GM12878 (cell line): ENCODE measurements around the gene SNRNP27. TPM values are rescaled to one million over a fixed set of nuclear protein-coding genes. Genes with fewer than 3 reads are reported as not detected.

Source experiments
- ATAC-seq: fragments of 200-7000 bp; cut with Tn5 transposase; 3 replicates; pipeline ENCODE4 v1.9.1; 2020; ENCODE audit warnings: mild to moderate bottlenecking, moderate library complexity
- BruUV-seq: library from RNA; stranded (reverse); fragments of 400-500 nt; replicated peaks from 2 replicates; lab custom pipeline; 2021; lab: Mats Ljungman, UMichigan
- CTCF ChIA-PET: fragments of 300-600 bp; sonication (Branson Sonifier 250); formaldehyde crosslinking; extraction: SDS; loops from one replicate; lab custom pipeline; 2021; ENCODE audit warnings: inconsistent platforms; lab: Yijun Ruan, JAX
- POLR2A ChIA-PET: fragments of 350-600 bp; formaldehyde crosslinking; extraction: SDS; loops from one replicate; lab custom pipeline; 2021; ENCODE audit warnings: inconsistent platforms; lab: Charles Lee
- RAD21 ChIA-PET: fragments of 300-600 bp; sonication (Branson Sonifier 250); formaldehyde crosslinking; loops from one replicate; lab custom pipeline; 2023; ENCODE audit warnings: antibody characterized with exemption; ENCODE audit not compliant: unreplicated experiment; lab: Charles Lee
- SMC1A ChIA-PET: fragments of 300-600 bp; sonication (Branson Sonifier 250); formaldehyde crosslinking; loops from one replicate; lab custom pipeline; 2023; ENCODE audit not compliant: unreplicated experiment, uncharacterized antibody; lab: Charles Lee
- DNase-seq: peaks from one replicate; pipeline ENCODE4 v3.0.0-alpha.2; 2011; ENCODE audit warnings: low read depth, low spot score
- FAIRE-seq: peaks from 3 replicates; lab custom pipeline; 2011; peaks lifted over from hg19 to GRCh38; lab: Jason Lieb, UNC
- H2AFZ ChIP-seq: 2 replicates; pipeline ENCODE4 v1.6.0; 2011; ENCODE audit warnings: low read depth, low read length, control low read depth; ENCODE audit not compliant: control insufficient read depth
- H3K27ac ChIP-seq: 2 replicates; pipeline ENCODE4 v1.5.1; 2011; ENCODE audit warnings: control low read depth; ENCODE audit not compliant: control insufficient read depth, insufficient read depth
- H3K27me3 ChIP-seq, 2 experiments: replicated peaks in 1 of 2; 2 replicates each; pipeline versions ENCODE4 v1.6.0 to v1.6.1; 2011; ENCODE audit warnings: low read length in 1 of 2; ENCODE audit not compliant: control insufficient read depth in 2 of 2, insufficient read depth in 2 of 2
- H3K36me3 ChIP-seq, 2 experiments: 2 replicates each; pipeline ENCODE4 v1.5.1; 2011; ENCODE audit warnings: low read length in 1 of 2; ENCODE audit not compliant: control insufficient read depth in 2 of 2, insufficient read depth in 2 of 2
- H3K4me1 ChIP-seq: 2 replicates; pipeline ENCODE4 v1.6.1; 2011; ENCODE audit warnings: mild to moderate bottlenecking, low read length, moderate library complexity, mixed read lengths; ENCODE audit not compliant: control insufficient read depth, insufficient read depth
- H3K4me2 ChIP-seq: 2 replicates; pipeline ENCODE4 v1.6.0; 2011; ENCODE audit warnings: control low read depth; ENCODE audit not compliant: control insufficient read depth, insufficient read depth
- H3K4me3 ChIP-seq: fragments of 200-600 bp; sonication (generic); 2 replicates; pipeline ENCODE4 v1.5.1; 2016
- H3K79me2 ChIP-seq: 2 replicates; pipeline ENCODE4 v1.6.0; 2011; ENCODE audit warnings: low read length; ENCODE audit not compliant: control insufficient read depth, insufficient read depth
- H3K9ac ChIP-seq: 2 replicates; pipeline ENCODE4 v1.8.0; 2011; ENCODE audit warnings: low read length, control low read depth, mixed read lengths; ENCODE audit not compliant: control insufficient read depth, insufficient read depth
- H3K9me3 ChIP-seq: replicated peaks from 3 replicates; pipeline ENCODE4 v1.5.1; 2011; ENCODE audit warnings: mild to moderate bottlenecking, low read length; ENCODE audit not compliant: control insufficient read depth, insufficient read depth
- H4K20me1 ChIP-seq: 2 replicates; pipeline ENCODE4 v1.6.0; 2011; ENCODE audit not compliant: control insufficient read depth, insufficient read depth
- BACH1 ChIP-seq: fragments of 450-650 bp; IDR thresholded peaks from 2 replicates; pipeline ENCODE4 v1.6.1; 2017; ENCODE audit warnings: mild to moderate bottlenecking, borderline replicate concordance
- E4F1 ChIP-seq: fragments of 450-650 bp; IDR thresholded peaks from 2 replicates; pipeline ENCODE4 v1.6.1; 2018; ENCODE audit warnings: borderline replicate concordance, mild to moderate bottlenecking; ENCODE audit not compliant: partially characterized antibody
- EGR1 ChIP-seq, 2 experiments: IDR thresholded peaks; 1 replicate in 1 of 2; 2 replicates in 1 of 2; pipeline ENCODE4 v1.6.1; 2011 to 2012; ENCODE audit warnings: low read depth in 2 of 2, low read length in 2 of 2, borderline replicate concordance in 1 of 2, mild to moderate bottlenecking in 1 of 2, moderate library complexity in 1 of 2
- FOXK2 ChIP-seq: fragments of 450-650 bp; IDR thresholded peaks from 2 replicates; pipeline ENCODE4 v1.6.1; 2017; ENCODE audit warnings: mild to moderate bottlenecking, moderate library complexity
- GATAD2B ChIP-seq: fragments of 450-650 bp; conservative IDR thresholded peaks from 2 replicates; pipeline ENCODE4 v1.6.1; 2017; ENCODE audit warnings: low read depth, mild to moderate bottlenecking, moderate library complexity
- NBN ChIP-seq: fragments of 450-650 bp; IDR thresholded peaks from 2 replicates; pipeline ENCODE4 v1.6.1; 2016
- NFYB ChIP-seq: IDR thresholded peaks from 2 replicates; pipeline ENCODE4 v1.6.1; 2011; ENCODE audit warnings: low read depth, mild to moderate bottlenecking, low read length, improper control_type of control experiment, moderate library complexity; ENCODE audit not compliant: insufficient read depth
- POLR2A ChIP-seq: IDR thresholded peaks from 2 replicates; pipeline ENCODE4 v1.6.1; 2011; ENCODE audit warnings: low read depth, mild to moderate bottlenecking, low read length
- POLR2AphosphoS2 ChIP-seq: IDR thresholded peaks from 2 replicates; pipeline ENCODE4 v1.6.1; 2011; ENCODE audit warnings: low read depth, mild to moderate bottlenecking, low read length, improper control_type of control experiment, moderate library complexity
- POLR2AphosphoS5 ChIP-seq: IDR thresholded peaks from 2 replicates; pipeline ENCODE4 v1.6.1; 2011; ENCODE audit warnings: mild to moderate bottlenecking, low read length, inconsistent platforms
- POU2F2 ChIP-seq: IDR thresholded peaks from 3 replicates; pipeline ENCODE4 v1.6.1; 2011; ENCODE audit warnings: low read depth, mild to moderate bottlenecking, low read length, borderline replicate concordance
- PRDM15 ChIP-seq: fragments of 450-650 bp; formaldehyde crosslinking; IDR thresholded peaks from 2 replicates; pipeline ENCODE4 v1.4.0; 2020; ENCODE audit warnings: mild to moderate bottlenecking, moderate library complexity
- SIN3A ChIP-seq: IDR thresholded peaks from 2 replicates; pipeline ENCODE4 v1.6.1; 2012; ENCODE audit warnings: low read depth, low read length, improper control_type of control experiment
- TAF1 ChIP-seq: IDR thresholded peaks from 2 replicates; pipeline ENCODE4 v1.6.1; 2011; ENCODE audit warnings: mild to moderate bottlenecking, low read depth, low read length, borderline replicate concordance
- ZNF217 ChIP-seq: fragments of 450-650 bp; IDR thresholded peaks from 2 replicates; pipeline ENCODE4 v1.6.1; 2017; ENCODE audit warnings: antibody characterized with exemption, mild to moderate bottlenecking
- WGBS: methylation state at CpG from one replicate; pipeline ENCODE4 v1.1.6; 2016; ENCODE audit warnings: low lambda C conversion rate; ENCODE audit not compliant: insufficient replicate concordance, insufficient coverage; ENCODE audit errors: missing lambda C conversion rate; 5-methylcytosine and 5-hydroxymethylcytosine counted together
- in situ Hi-C: fragments of 300-500 bp; cut with MboI; formaldehyde crosslinking; loops from 9 replicates; pipeline ENCODE4 v1.14.3; 2018; ENCODE audit warnings: mixed read lengths
- intact Hi-C: fragments of 100-400 bp; cut with micrococcal nuclease; formaldehyde crosslinking; loops from one replicate; pipeline ENCODE4 v1.14.2; 2022; ENCODE audit not compliant: unreplicated experiment
- polyA plus RNA-seq, 11 experiments: library from polyadenylated mRNA; depleted of rRNA in 4 of 11; unstranded in 6 of 11; stranded (reverse) in 5 of 11; fragments of >200 nt; fragmentation: Nextera tagmentation in 4 of 11; fragmentation: Illumina TruSeq in 1 of 11; extraction: Ambion mirVana in 4 of 11; extraction: Trizol in 1 of 11; gene quantifications; 1 replicate in 1 of 11; 2 replicates in 10 of 11; pipeline versions ENCODE4 v1.2.1 to v1.2.3, GENCODE V29; 2011 to 2016; ENCODE audit warnings: inconsistent platforms in 2 of 11, missing spikeins in 2 of 11, low read depth in 1 of 11
- total RNA-seq, 4 experiments: library from RNA; depleted of rRNA in 3 of 4; stranded (reverse); fragments of >200 nt in 3 of 4; fragmentation: Illumina TruSeq in 1 of 4; extraction: Trizol in 1 of 4; gene quantifications; 2 replicates each; pipeline versions ENCODE4 v1.2.1 to v1.2.3, GENCODE V29; 2013 to 2021

Gene SNRNP27
- total and polyA plus RNA-seq, 10 of the 15 experiments (the other 5 are each of a cell fraction or from before 2014, with no cell fraction given), result 30.6 to 89.5 (median 49.2) TPM

- Histone ChIP-seq H3K79me2 (peaks cover 8% of the 10 kb centered on the region), H3K27me3 (no peaks in the 10 kb centered on the region), H3K9ac (peak within 1 kb of the TSS; percentile 85), H3K36me3 (0 out of 4 replicates have a peak, but pooled peaks cover 0 to 2% of the 10 kb centered on the region in 2 experiments), H3K4me1 (peaks cover 8% of the 10 kb centered on the region; the same call in 1 of the 2 replicates), H4K20me1 (no peaks in the 10 kb centered on the region), H3K4me3 (peak within 1 kb of the TSS; percentile 89), H3K27ac (peak within 1 kb of the TSS; percentile 86), H3K4me2 (peak within 1 kb of the TSS; percentile 88), H3K9me3 (no peaks in the 10 kb centered on the region), H2AFZ (peak within 1 kb of the TSS; percentile 68)
- in situ Hi-C loops, result loop anchor here (5.0 kb wide), 1 partner anchor 157 kb away; no protein-coding TSS in a partner anchor
- POLR2A ChIA-PET, result interaction anchor here (0.5 to 6.2 kb wide), 33 partner anchors 9 to 529 kb away, joined by 3 to 75 read pairs (median 5); partner anchors contain the start of genes C2orf42, SNRNP27, SNRPG and TIA1
- BruUV-seq, result no TSS peak
- RAD21 ChIA-PET, result interaction anchor here (0.6 to 8.6 kb wide), 38 partner anchors 9 to 388 kb away, joined by 3 to 154 read pairs (median 9); partner anchors contain the start of genes C2orf42, FAM136A, PCYOX1 and SNRNP27
- WGBS, result 1% methylated on average over 69 of the region's 81 CpGs
- intact Hi-C loops, result loop anchor here (1.0 to 10.0 kb wide), 7 partner anchors 154 to 700 kb away; partner anchors contain the start of genes C2orf42 and PCBP1
- FAIRE-seq, result no peak
- SMC1A ChIA-PET, result interaction anchor here (0.7 to 8.9 kb wide), 32 partner anchors 8 to 529 kb away, joined by 3 to 126 read pairs (median 8); partner anchors contain the start of genes C2orf42, FAM136A, PCBP1 and SNRNP27
- DNase-seq, result no peak
- no peak for ATAC-seq
- CTCF ChIA-PET, result interaction anchor here (0.6 to 6.5 kb wide), 30 partner anchors 13 to 732 kb away, joined by 3 to 111 read pairs (median 6); partner anchors contain the start of genes C2orf42, FAM136A, SNRNP27 and SNRPG
- TF ChIP-seq NBN, result 0 out of 2 replicates have a peak, but pooled peaks have one; percentile 5
- TF ChIP-seq POLR2AphosphoS2, result 0 out of 2 replicates have a peak, but pooled peaks have one; percentile 47
- peak; percentile 88 for TF ChIP-seq POLR2A
- TF ChIP-seq ZNF217, result no peak
- 0 out of 2 replicates have a peak, but pooled peaks have one; percentile 93 for TF ChIP-seq NFYB
- peak; percentile 6; the same call in 1 of the 2 replicates for TF ChIP-seq FOXK2
- peak; percentile 91 for TF ChIP-seq TAF1
- no peak for TF ChIP-seq PRDM15 (CRISPR knock-in tag)
- TF ChIP-seq POLR2AphosphoS5, result peak; percentile 91
- peak; percentile 6 for TF ChIP-seq E4F1
- peak; percentile 63; the same call in 1 of the 2 replicates for TF ChIP-seq GATAD2B
- 0 out of 3 replicates have a peak, but pooled peaks have one; percentile 11 for TF ChIP-seq POU2F2
- TF ChIP-seq BACH1, result peak; percentile 87
- peak; percentile 73; the same call in 1 of the 2 replicates for TF ChIP-seq SIN3A
- no peak for TF ChIP-seq EGR1 (IDR thresholded peaks at IDR 0.05; ENCODE audit: borderline replicate concordance in 1 of 2, low read depth in 2 of 2, low read length in 2 of 2)
Observed at GRCh38 chr2:69914950-69915945, 21.5 kb downstream of the SNRNP27 start, which contains the start of gene MXD1. Gene MXD1, plus strand, starts transcription at chr2:69915109. Its CDS starts 222 bp downstream, at chr2:69915331.
